K562 (cell line): Measurements from ENCODE around the gene C10orf143. TPM values are rescaled to one million over a fixed set of nuclear protein-coding genes. Genes with fewer than 3 reads are reported as not detected.

Experiments
- ATAC-seq: fragments of 200-7000 bp; cut with Tn5 transposase; 3 replicates; pipeline ENCODE4 v1.9.1; 2020; ENCODE audit warnings: moderate library complexity
- BruUV-seq: library from RNA; stranded (reverse); fragments of 400-500 nt; replicated peaks from 2 replicates; lab custom pipeline; 2021; lab: Mats Ljungman, UMichigan
- CTCF ChIA-PET: fragments of 300-600 bp; formaldehyde crosslinking; extraction: SDS; loops from one replicate; lab custom pipeline; 2021; ENCODE audit warnings: low intra/inter-chr PET ratio; lab: Yijun Ruan, JAX
- POLR2A ChIA-PET: fragments of 300-600, 350-650 bp; sonication (Branson Sonifier 250); formaldehyde crosslinking; extraction: SDS; loops from one replicate; lab custom pipeline; 2021; ENCODE audit warnings: antibody characterized with exemption, inconsistent platforms; lab: Yijun Ruan, JAX
- DNase-seq, 4 experiments: peaks; one replicate each; pipeline versions ENCODE4 v3.0.0 to v3.0.0-alpha.2; 2011 to 2018; ENCODE audit warnings: low spot score in 3 of 4, mixed read lengths in 3 of 4; ENCODE audit errors: extremely low read depth in 1 of 4
- FAIRE-seq: peaks from 2 replicates; lab custom pipeline; 2011; peaks lifted over from hg19 to GRCh38; lab: Jason Lieb, UNC
- H2AFZ ChIP-seq: 2 replicates; pipeline ENCODE4 v1.6.0; 2011; ENCODE audit warnings: low read depth, low read length, control low read depth, inconsistent platforms
- H3K27ac ChIP-seq: fragments of 200-600 bp; 3 replicates; pipeline ENCODE4 v1.8.0; 2011; ENCODE audit warnings: low read depth, mild to moderate bottlenecking, control low read depth, inconsistent platforms, low read length, moderate library complexity, mixed read lengths; ENCODE audit errors: extremely low read depth
- H3K27me3 ChIP-seq, 2 experiments: fragments of 300-600 bp in 1 of 2; 2 replicates in 1 of 2; 3 replicates in 1 of 2; pipeline versions ENCODE4 v1.6.0 to v1.8.0; 2011; ENCODE audit warnings: inconsistent platforms in 2 of 2, low read length in 2 of 2, mild to moderate bottlenecking in 1 of 2, mixed read lengths in 1 of 2, moderate library complexity in 1 of 2; ENCODE audit not compliant: control insufficient read depth in 2 of 2, insufficient read depth in 2 of 2
- H3K36me3 ChIP-seq: fragments of 300-600 bp; 3 replicates; pipeline ENCODE4 v1.8.0; 2011; ENCODE audit warnings: mild to moderate bottlenecking, low read length, inconsistent platforms; ENCODE audit not compliant: control insufficient read depth, insufficient read depth
- H3K4me1 ChIP-seq, 2 experiments: fragments of 200-600 bp in 1 of 2; replicated peaks in 1 of 2; 2 replicates in 1 of 2; 3 replicates in 1 of 2; pipeline versions ENCODE4 v1.5.1 to v1.8.0; 2011; ENCODE audit warnings: inconsistent platforms in 2 of 2, low read length in 2 of 2, mild to moderate bottlenecking in 1 of 2, mixed read lengths in 1 of 2, moderate library complexity in 1 of 2; ENCODE audit not compliant: control insufficient read depth in 2 of 2, insufficient read depth in 2 of 2
- H3K4me2 ChIP-seq: 2 replicates; pipeline ENCODE4 v1.6.1; 2011; ENCODE audit warnings: low read length, control low read depth, inconsistent platforms, mixed read lengths; ENCODE audit not compliant: insufficient read depth
- H3K4me3 ChIP-seq: fragments of 200-600 bp; sonication (generic), shearing (Covaris generic); 2 replicates; pipeline ENCODE4 v1.5.1; 2016; ENCODE audit warnings: control low read depth, inconsistent platforms
- H3K79me2 ChIP-seq: fragments of 200-600 bp; 3 replicates; pipeline ENCODE4 v1.8.0; 2011; ENCODE audit warnings: low read length, inconsistent platforms; ENCODE audit not compliant: control insufficient read depth, insufficient read depth
- H3K9ac ChIP-seq, 2 experiments: 2 replicates each; pipeline versions ENCODE4 v1.6.0 to v1.6.1; 2011; ENCODE audit warnings: low read depth in 2 of 2, low read length in 2 of 2, control low read depth in 1 of 2, inconsistent platforms in 1 of 2, mild to moderate bottlenecking in 1 of 2, mixed read lengths in 1 of 2; ENCODE audit not compliant: insufficient read depth in 1 of 2
- H3K9me1 ChIP-seq: one replicate; pipeline ENCODE4 v1.6.0; 2011; ENCODE audit warnings: inconsistent platforms, mild to moderate bottlenecking, low read length, moderate library complexity; ENCODE audit not compliant: control insufficient read depth, insufficient read depth
- H3K9me3 ChIP-seq: replicated peaks from 2 replicates; pipeline ENCODE4 v1.5.1; 2011; ENCODE audit warnings: low read depth, low read length, inconsistent platforms; ENCODE audit not compliant: control insufficient read depth, insufficient read depth
- H4K20me1 ChIP-seq: replicated peaks from 2 replicates; pipeline ENCODE4 v1.6.1; 2011; ENCODE audit warnings: low read length, inconsistent platforms, mixed read lengths; ENCODE audit not compliant: control insufficient read depth, insufficient read depth
- ETS2 ChIP-seq: IDR thresholded peaks from 2 replicates; pipeline ENCODE4 v1.6.1; 2016; ENCODE audit warnings: borderline replicate concordance, missing genetic modification characterization, mild to moderate bottlenecking, moderate library complexity, missing compliant biosample characterization; ENCODE audit not compliant: poor library complexity, severe bottlenecking
- NCOR1 ChIP-seq: fragments of 450-650 bp; IDR thresholded peaks from 2 replicates; pipeline ENCODE4 v1.6.1; 2016; ENCODE audit warnings: mild to moderate bottlenecking, moderate library complexity
- PYGO2 ChIP-seq: fragments of 450-650 bp; IDR thresholded peaks from 2 replicates; pipeline ENCODE4 v1.6.1; 2016; ENCODE audit warnings: mild to moderate bottlenecking, missing genetic modification characterization, moderate library complexity, missing compliant biosample characterization
- SMARCB1 ChIP-seq: IDR thresholded peaks from 2 replicates; pipeline ENCODE4 v1.6.1; 2011; ENCODE audit warnings: improper control_type of control experiment, low read depth; ENCODE audit not compliant: insufficient read length
- TFAM ChIP-seq: fragments of 250-450 bp; sonication (Bioruptor Pico); conservative IDR thresholded peaks from 2 replicates; pipeline ENCODE4 v1.5.0; 2021; ENCODE audit warnings: mild to moderate bottlenecking, moderate library complexity
- ZBED1 ChIP-seq: IDR thresholded peaks from 2 replicates; pipeline ENCODE4 v1.6.1; 2014
- WGBS: fragments of 100-300 bp; shearing (Covaris generic); methylation state at CpG from one replicate; pipeline ENCODE4 v1.1.6; 2016; ENCODE audit warnings: low coverage, mixed read lengths; ENCODE audit not compliant: insufficient coverage; ENCODE audit errors: missing lambda C conversion rate; 5-methylcytosine and 5-hydroxymethylcytosine counted together
- in situ Hi-C: fragments of 300-500 bp; cut with MboI; formaldehyde crosslinking; loops from 4 replicates; pipeline ENCODE4 v1.15.0; 2018; ENCODE audit warnings: inconsistent platforms, mixed read lengths
- intact Hi-C: fragments of 100-400 bp; cut with micrococcal nuclease; formaldehyde crosslinking; loops from 2 replicates; pipeline ENCODE4 v1.14.2; 2022
- polyA plus RNA-seq, 8 experiments: library from polyadenylated mRNA; depleted of rRNA in 4 of 8; stranded (reverse) in 5 of 8; unstranded in 3 of 8; fragments of >200 nt; fragmentation: Nextera tagmentation in 2 of 8; fragmentation: Illumina TruSeq in 1 of 8; extraction: Ambion mirVana in 2 of 8; extraction: Trizol in 1 of 8; gene quantifications; 2 replicates each; pipeline versions ENCODE4 v1.2.1 to v1.2.3, GENCODE V29; 2011 to 2014; ENCODE audit warnings: inconsistent platforms in 1 of 8, missing spikeins in 1 of 8
- total RNA-seq, 7 experiments: library from RNA; depleted of rRNA in 6 of 7; stranded (reverse); fragments of >200 nt in 6 of 7; fragmentation: Illumina TruSeq in 2 of 7; extraction: Trizol in 2 of 7; gene quantifications; 2 replicates each; pipeline versions ENCODE4 v1.2.1 to v1.2.3, GENCODE V29; 2011 to 2021; ENCODE audit warnings: low replicate concordance in 1 of 7
- TF ChIP-seq, protein P1 (sequence below): IDR thresholded peaks from 2 replicates; pipeline ENCODE4 v1.6.1; 2012; ENCODE audit warnings: low read depth, low read length, improper control_type of control experiment, borderline replicate concordance
- TF ChIP-seq, protein P2 (sequence below): sonication (generic); formaldehyde crosslinking; IDR thresholded peaks from 2 replicates; pipeline ENCODE4 v1.8.0; 2022; ENCODE audit warnings: mild to moderate bottlenecking, missing genetic modification reagents

The C10orf143 gene
- total and polyA plus RNA-seq, 9 of the 15 experiments (the other 6 are each of a cell fraction or from before 2014, with no cell fraction given) = 0.07 to 0.42 (median 0.25) TPM; not detected in 2

DNA sequence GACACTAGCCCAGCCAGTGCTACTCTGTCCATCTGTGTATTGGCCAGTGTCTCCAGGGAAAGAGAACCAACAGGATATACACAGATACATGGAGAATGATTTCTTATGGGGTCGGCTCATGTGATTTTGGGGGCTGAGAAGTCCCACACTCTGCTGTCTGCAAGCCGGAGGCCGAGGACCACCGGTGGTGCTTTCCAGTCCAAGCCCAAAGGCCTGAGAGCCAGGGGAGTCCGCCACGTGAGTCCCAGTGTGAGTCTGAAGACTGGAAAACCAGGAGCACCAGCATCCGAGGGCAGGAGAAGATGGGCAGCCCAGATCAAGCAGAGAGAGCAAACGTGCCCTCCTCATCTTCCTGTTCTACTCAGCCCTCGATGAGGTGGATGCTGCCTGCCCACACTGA lies 71.5 kb downstream of the C10orf143 start:
- no peak for FAIRE-seq
- H3K27ac ChIP-seq = no peak overlapping the region
- no peak overlapping the region for H3K4me3 ChIP-seq
- H3K9me3 ChIP-seq = no peaks in the 10 kb centered on the region
- no peaks in the 10 kb centered on the region for H3K36me3 ChIP-seq
- no peak overlapping the region for H3K9ac ChIP-seq
- H3K79me2 ChIP-seq = no peaks in the 10 kb centered on the region
- H3K9me1 ChIP-seq = no peaks in the 10 kb centered on the region
- H2AFZ ChIP-seq = no peak overlapping the region
- ChIA-PET POLR2A (no interaction called here), CTCF (no interaction called here)
- peaks cover 3 to 38% of the 10 kb centered on the region in 2 experiments for H3K27me3 ChIP-seq
- H4K20me1 ChIP-seq = no peaks in the 10 kb centered on the region; the same call in 1 of the 2 replicates
- no peak overlapping the region for H3K4me2 ChIP-seq
- intact Hi-C loops (no loop called here), in situ Hi-C loops (no loop called here)
- TF ChIP-seq ZBED1 = no peak
- TF ChIP-seq, protein P1, sequence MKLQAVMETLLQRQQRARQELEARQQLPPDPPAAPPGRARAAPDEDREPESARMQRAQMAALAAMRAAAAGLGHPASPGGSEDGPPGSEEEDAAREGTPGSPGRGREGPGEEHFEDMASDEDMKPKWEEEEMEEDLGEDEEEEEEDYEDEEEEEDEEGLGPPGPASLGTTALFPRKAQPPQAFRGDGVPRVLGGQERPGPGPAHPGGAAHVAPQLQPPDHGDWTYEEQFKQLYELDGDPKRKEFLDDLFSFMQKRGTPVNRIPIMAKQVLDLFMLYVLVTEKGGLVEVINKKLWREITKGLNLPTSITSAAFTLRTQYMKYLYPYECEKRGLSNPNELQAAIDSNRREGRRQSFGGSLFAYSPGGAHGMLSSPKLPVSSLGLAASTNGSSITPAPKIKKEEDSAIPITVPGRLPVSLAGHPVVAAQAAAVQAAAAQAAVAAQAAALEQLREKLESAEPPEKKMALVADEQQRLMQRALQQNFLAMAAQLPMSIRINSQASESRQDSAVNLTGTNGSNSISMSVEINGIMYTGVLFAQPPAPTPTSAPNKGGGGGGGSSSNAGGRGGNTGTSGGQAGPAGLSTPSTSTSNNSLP = no peak
- TF ChIP-seq NCOR1 = no peak
- no peak for TF ChIP-seq ETS2
- no peak for TF ChIP-seq SMARCB1
- no peak for TF ChIP-seq TFAM
- TF ChIP-seq, protein P2, sequence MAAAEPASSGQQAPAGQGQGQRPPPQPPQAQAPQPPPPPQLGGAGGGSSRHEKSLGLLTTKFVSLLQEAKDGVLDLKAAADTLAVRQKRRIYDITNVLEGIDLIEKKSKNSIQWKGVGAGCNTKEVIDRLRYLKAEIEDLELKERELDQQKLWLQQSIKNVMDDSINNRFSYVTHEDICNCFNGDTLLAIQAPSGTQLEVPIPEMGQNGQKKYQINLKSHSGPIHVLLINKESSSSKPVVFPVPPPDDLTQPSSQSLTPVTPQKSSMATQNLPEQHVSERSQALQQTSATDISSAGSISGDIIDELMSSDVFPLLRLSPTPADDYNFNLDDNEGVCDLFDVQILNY (CRISPR knock-in tag) = no peak
- no peak for TF ChIP-seq PYGO2 (tag)
- no peaks in the 10 kb centered on the region for H3K4me1 ChIP-seq
- WGBS = 0% methylated on average over 7 of the region's 9 CpGs
- no peak for ATAC-seq
- DNase-seq = no peak
- no TSS peak for BruUV-seq
